ENCODE results near the gene SH2D4B.

The SH2D4B gene

DNA sequence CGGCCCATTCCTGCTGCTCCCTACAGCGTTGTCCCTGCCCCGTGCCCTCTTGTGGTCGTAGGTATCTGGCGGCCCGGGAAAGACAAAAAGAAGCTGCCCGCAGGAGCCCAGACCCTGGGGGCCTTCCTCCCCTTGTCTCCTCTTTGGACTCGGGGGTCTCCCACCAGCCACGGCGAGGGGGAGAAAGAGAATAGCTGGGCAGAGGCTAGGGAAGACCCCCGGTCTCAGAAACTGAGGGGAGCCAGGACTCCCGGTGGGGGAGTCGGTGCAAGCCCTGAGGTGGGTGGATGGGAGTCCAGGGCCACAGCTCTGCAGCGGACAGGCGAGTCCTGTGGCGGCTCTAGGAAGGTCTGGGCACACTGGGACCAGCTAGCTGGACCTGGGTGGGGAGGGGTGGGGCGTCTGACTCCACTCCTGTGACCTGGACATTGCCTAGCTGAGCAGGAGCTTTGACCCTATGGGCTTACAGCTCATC, 1.3 kb upstream of the SH2D4B start:
- no peaks in the 10 kb centered on the region for H4K20me1 ChIP-seq (ENCODE audit: insufficient read depth)
- H3K4me1 ChIP-seq (ENCODE audit: low read depth, poor library complexity, severe bottlenecking): no peaks in the 10 kb centered on the region
- no peak overlapping the region for H3K4me3 ChIP-seq (IDR thresholded peaks at IDR 0.05; ENCODE audit: insufficient read depth, low read depth, low read length)
- H3K9ac ChIP-seq: peak overlapping the region; percentile 82; the same call in 1 of the 2 replicates
- peak overlapping the region; percentile 39; the same call in 1 of the 2 replicates for H3K4me2 ChIP-seq
- no peak overlapping the region for H3K27ac ChIP-seq
- H3K79me2 ChIP-seq (ENCODE audit: insufficient read depth, low read depth): no peaks in the 10 kb centered on the region
- H2AFZ ChIP-seq (ENCODE audit: low read depth): peak overlapping the region; percentile 93
- H3K27me3 ChIP-seq (ENCODE audit: insufficient read depth, low read depth): no peaks in the 10 kb centered on the region
- H3K36me3 ChIP-seq (ENCODE audit: insufficient read depth): no peaks in the 10 kb centered on the region
- TF ChIP-seq, protein P1, sequence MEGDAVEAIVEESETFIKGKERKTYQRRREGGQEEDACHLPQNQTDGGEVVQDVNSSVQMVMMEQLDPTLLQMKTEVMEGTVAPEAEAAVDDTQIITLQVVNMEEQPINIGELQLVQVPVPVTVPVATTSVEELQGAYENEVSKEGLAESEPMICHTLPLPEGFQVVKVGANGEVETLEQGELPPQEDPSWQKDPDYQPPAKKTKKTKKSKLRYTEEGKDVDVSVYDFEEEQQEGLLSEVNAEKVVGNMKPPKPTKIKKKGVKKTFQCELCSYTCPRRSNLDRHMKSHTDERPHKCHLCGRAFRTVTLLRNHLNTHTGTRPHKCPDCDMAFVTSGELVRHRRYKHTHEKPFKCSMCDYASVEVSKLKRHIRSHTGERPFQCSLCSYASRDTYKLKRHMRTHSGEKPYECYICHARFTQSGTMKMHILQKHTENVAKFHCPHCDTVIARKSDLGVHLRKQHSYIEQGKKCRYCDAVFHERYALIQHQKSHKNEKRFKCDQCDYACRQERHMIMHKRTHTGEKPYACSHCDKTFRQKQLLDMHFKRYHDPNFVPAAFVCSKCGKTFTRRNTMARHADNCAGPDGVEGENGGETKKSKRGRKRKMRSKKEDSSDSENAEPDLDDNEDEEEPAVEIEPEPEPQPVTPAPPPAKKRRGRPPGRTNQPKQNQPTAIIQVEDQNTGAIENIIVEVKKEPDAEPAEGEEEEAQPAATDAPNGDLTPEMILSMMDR (conservative IDR thresholded peaks at IDR 0.05; ENCODE audit: low read depth, low read length): no peak

DNA sequence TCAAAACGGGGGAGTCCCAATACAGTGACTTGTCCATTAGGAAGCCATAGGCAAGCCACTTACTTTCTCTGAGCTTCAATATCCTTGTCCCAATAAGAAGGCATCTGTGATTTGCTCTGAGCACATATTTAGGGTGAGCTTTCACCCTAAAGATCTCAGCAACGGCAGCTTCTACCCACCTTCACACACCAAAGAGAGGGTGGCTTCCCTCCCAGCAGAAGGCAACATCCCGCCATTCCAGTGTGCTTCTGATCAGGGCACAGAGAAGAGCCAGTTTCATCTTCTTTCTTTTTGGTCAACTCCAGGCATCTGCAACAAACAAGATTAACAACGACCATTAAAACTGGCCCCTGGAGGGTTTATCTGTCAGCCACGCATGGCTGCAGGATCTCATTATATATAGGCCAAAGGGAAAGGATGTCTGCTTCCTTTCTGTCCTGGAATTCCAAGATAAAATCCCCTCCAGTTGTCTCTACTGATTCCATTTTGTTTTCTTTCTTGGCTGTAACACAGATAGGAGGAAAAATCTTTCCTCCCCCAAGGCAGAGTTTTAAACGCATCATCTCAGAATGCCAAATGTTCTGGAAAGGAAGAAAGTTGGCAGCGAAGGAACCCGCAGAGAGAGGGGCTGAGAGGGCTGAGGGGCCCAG, 491 bp upstream of the SH2D4B start:
- H3K4me1 ChIP-seq (ENCODE audit: low read depth, poor library complexity, severe bottlenecking): no peaks in the 10 kb centered on the region
- H3K9ac ChIP-seq: no peak overlapping the region
- H4K20me1 ChIP-seq (ENCODE audit: insufficient read depth): no peaks in the 10 kb centered on the region
- no peaks in the 10 kb centered on the region for H3K27me3 ChIP-seq (ENCODE audit: insufficient read depth, low read depth)
- no peak overlapping the region for H3K4me3 ChIP-seq (IDR thresholded peaks at IDR 0.05; ENCODE audit: insufficient read depth, low read depth, low read length)
- no peak overlapping the region for H2AFZ ChIP-seq (ENCODE audit: low read depth)
- no peak overlapping the region for H3K27ac ChIP-seq
- H3K36me3 ChIP-seq (ENCODE audit: insufficient read depth): no peaks in the 10 kb centered on the region
- no peaks in the 10 kb centered on the region for H3K79me2 ChIP-seq (ENCODE audit: insufficient read depth, low read depth)
- no peak overlapping the region for H3K4me2 ChIP-seq
- TF ChIP-seq, protein P1 (conservative IDR thresholded peaks at IDR 0.05; ENCODE audit: low read depth, low read length): no peak

DNA sequence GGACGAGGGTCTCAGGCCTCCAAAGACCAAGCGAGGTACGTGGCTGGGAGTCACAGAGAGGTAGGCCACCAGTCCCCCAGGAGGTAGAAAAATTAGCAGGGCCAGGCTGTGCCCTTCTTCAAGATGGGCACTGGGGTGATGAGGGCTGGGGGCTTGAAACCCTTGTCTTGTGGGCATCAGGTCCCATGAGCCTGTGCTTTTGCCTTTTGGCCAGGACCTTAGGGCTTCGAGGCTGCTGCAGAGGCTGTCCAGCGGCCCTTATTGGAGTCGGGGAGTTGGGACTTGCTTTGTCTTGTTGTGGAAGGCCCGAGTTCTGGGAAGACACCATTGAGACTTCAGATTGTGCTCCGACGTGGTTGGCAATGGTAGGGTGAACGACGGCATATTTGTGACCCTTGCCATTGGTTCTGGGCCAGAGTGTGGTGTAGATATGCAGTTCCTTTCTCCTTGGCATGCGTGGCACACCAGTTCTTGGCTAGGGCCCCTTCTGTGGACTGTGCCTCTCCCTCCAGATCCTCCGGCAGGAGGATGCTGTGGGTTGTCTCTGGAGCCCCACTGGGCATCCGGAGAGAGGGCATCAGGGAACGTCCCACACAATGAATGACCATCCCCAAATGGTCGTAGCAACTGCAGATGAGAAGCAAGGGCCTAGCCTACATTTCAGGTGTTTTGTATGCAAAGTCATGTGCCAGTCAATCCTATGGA, 931 bp downstream of the SH2D4B start:
- H3K4me1 ChIP-seq (ENCODE audit: low read depth, poor library complexity, severe bottlenecking): no peaks in the 10 kb centered on the region
- no peak overlapping the region for H3K4me3 ChIP-seq (IDR thresholded peaks at IDR 0.05; ENCODE audit: insufficient read depth, low read depth, low read length)
- H3K36me3 ChIP-seq (ENCODE audit: insufficient read depth): no peaks in the 10 kb centered on the region
- H3K27me3 ChIP-seq (ENCODE audit: insufficient read depth, low read depth): no peaks in the 10 kb centered on the region
- no peaks in the 10 kb centered on the region for H3K79me2 ChIP-seq (ENCODE audit: insufficient read depth, low read depth)
- no peak overlapping the region for H3K9ac ChIP-seq
- no peak overlapping the region for H2AFZ ChIP-seq (ENCODE audit: low read depth)
- H3K4me2 ChIP-seq: no peak overlapping the region
- no peak overlapping the region for H3K27ac ChIP-seq
- no peaks in the 10 kb centered on the region for H4K20me1 ChIP-seq (ENCODE audit: insufficient read depth)
- TF ChIP-seq, protein P1 (conservative IDR thresholded peaks at IDR 0.05; ENCODE audit: low read depth, low read length): no peak

DNA sequence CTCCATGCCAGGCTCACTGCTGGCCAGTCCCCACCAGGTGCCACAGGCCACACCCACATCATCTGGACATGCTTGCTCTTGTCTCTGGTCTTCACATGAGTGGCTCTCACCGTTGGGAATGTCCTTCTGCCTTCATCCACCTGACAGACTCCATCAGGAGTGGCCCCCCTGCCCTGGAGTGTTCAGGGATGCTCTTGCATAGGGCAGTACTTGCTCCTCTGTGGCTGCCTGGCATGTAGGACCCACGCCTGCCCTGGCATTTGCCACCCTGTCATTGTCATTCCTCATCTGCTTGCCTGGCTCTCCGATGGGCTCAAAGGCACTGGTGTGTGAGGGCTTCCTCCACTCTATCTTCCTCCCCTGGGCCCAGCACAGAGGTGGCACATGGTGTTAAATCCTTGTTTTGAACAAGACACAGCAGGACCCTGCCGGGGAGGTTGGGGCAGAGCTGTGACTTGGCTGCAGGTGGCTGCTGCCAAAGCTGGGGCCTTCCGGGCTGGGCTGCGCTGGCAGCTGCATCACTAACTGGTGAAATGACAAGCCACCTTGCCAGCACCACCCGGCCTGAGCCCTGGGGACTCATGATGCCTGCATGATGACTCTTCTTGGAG, 1.8 kb downstream of the SH2D4B start:
- no peaks in the 10 kb centered on the region for H3K27me3 ChIP-seq (ENCODE audit: insufficient read depth, low read depth)
- no peaks in the 10 kb centered on the region for H3K36me3 ChIP-seq (ENCODE audit: insufficient read depth)
- no peak overlapping the region for H3K9ac ChIP-seq
- no peak overlapping the region for H3K27ac ChIP-seq
- TF ChIP-seq, protein P1 (conservative IDR thresholded peaks at IDR 0.05; ENCODE audit: low read depth, low read length): no peak
- H3K4me3 ChIP-seq (IDR thresholded peaks at IDR 0.05; ENCODE audit: insufficient read depth, low read depth, low read length): no peak overlapping the region
- no peaks in the 10 kb centered on the region for H3K79me2 ChIP-seq (ENCODE audit: insufficient read depth, low read depth)
- H2AFZ ChIP-seq (ENCODE audit: low read depth): no peak overlapping the region
- H4K20me1 ChIP-seq (ENCODE audit: insufficient read depth): no peaks in the 10 kb centered on the region
- no peak overlapping the region for H3K4me2 ChIP-seq
- H3K4me1 ChIP-seq (ENCODE audit: low read depth, poor library complexity, severe bottlenecking): no peaks in the 10 kb centered on the region
